ENCODE data around the gene MGA.

GRCh38 chr15:41811432-41812195, 151.4 kb downstream of the MGA start:
- TF ChIP-seq CTCF (IDR thresholded peaks at IDR 0.05; ENCODE audit: low read depth, low read length, poor library complexity, severe bottlenecking) (peak; percentile 88), EZH2phosphoT487 (IDR thresholded peaks at IDR 0.05; ENCODE audit: borderline replicate concordance, low read length) (no peak)

Data from DOHH2 (cell line).